GM19467 (cell line): ENCODE results near the gene CMPK1.

ENCODE experiments used
- ATAC-seq: cut with Tn5 transposase; IDR thresholded peaks from one replicate; pipeline ENCODE4 v1.9.1; 2021; ENCODE audit warnings: mild to moderate bottlenecking, moderate library complexity; ENCODE audit not compliant: unreplicated experiment

Gene CMPK1

GRCh38 chr1:47393141-47393540 is 59.6 kb downstream of the CMPK1 start:
- ATAC-seq, result no peak

- ATAC-seq, result no peak
Observed at GRCh38 chr1:47395433-47395832, 61.8 kb downstream of the CMPK1 start.

GRCh38 chr1:47396671-47397196 is 63.1 kb downstream of the CMPK1 start:
- no peak for ATAC-seq

- ATAC-seq, result no peak
Observed at GRCh38 chr1:47399138-47399845, 65.7 kb downstream of the CMPK1 start.

- no peak for ATAC-seq
Observed at GRCh38 chr1:47399846-47400155, 66.2 kb downstream of the CMPK1 start.

- no peak for ATAC-seq
Observed at GRCh38 chr1:47401761-47402160, 68.2 kb downstream of the CMPK1 start.

- ATAC-seq, result no peak
Observed at GRCh38 chr1:47402591-47402990, 69.0 kb downstream of the CMPK1 start.

GRCh38 chr1:47403321-47403910 is 69.8 kb downstream of the CMPK1 start:
- no peak for ATAC-seq

- ATAC-seq, result no peak
Observed at GRCh38 chr1:47405697-47406096, 72.1 kb downstream of the CMPK1 start.

GRCh38 chr1:47406966-47407365 is 73.4 kb downstream of the CMPK1 start:
- ATAC-seq, result no peak

- no peak for ATAC-seq
Observed at GRCh38 chr1:47407481-47407880, 73.9 kb downstream of the CMPK1 start.

GRCh38 chr1:47409311-47410067 is 75.9 kb downstream of the CMPK1 start:
- no peak for ATAC-seq

- no peak for ATAC-seq
Observed at GRCh38 chr1:47410068-47410455, 76.5 kb downstream of the CMPK1 start.

GRCh38 chr1:47411436-47411835 is 77.8 kb downstream of the CMPK1 start:
- no peak for ATAC-seq

GRCh38 chr1:47412437-47412836 is 78.8 kb downstream of the CMPK1 start:
- no peak for ATAC-seq

GRCh38 chr1:47415728-47416318 is 82.2 kb downstream of the CMPK1 start, which contains the start of gene FOXE3:
FOXE3 (plus strand) TSS chr1:47416285; CDS start chr1:47416316, 31 bp downstream.
- ATAC-seq, result no peak

- no peak for ATAC-seq
Observed at GRCh38 chr1:47416319-47417169, 83.0 kb downstream of the CMPK1 start.

- ATAC-seq, result no peak
Observed at GRCh38 chr1:47417170-47418044, 83.8 kb downstream of the CMPK1 start.

GRCh38 chr1:47418122-47418521 is 84.5 kb downstream of the CMPK1 start:
- ATAC-seq, result no peak
